Esophagus (tissue), 2 donors: ENCODE measurements around the gene ARID5B. TPM values are rescaled to one million over a fixed set of nuclear protein-coding genes. Genes with fewer than 3 reads are reported as not detected.
"Not testable (repeated sequence)": the region's sequence is repeated elsewhere in the genome, so short reads cannot be mapped to it uniquely, and the experiment has no call there.

Experiments used
- H3K27ac ChIP-seq, 2 donors: one replicate each; pipeline ENCODE4 v1.5.1; 2013; ENCODE audit warnings: low read depth in 2 of 2, mild to moderate bottlenecking in 2 of 2, inconsistent platforms in 1 of 2, low read length in 1 of 2, moderate library complexity in 1 of 2
- H3K27me3 ChIP-seq, 2 donors: one replicate each; pipeline ENCODE4 v1.6.1; 2013; ENCODE audit warnings: low read length in 2 of 2, control low read depth in 1 of 2, mild to moderate bottlenecking in 1 of 2; ENCODE audit not compliant: insufficient read depth in 2 of 2, control insufficient read depth in 1 of 2
- H3K36me3 ChIP-seq, 2 donors: one replicate each; pipeline ENCODE4 v1.6.1; 2013; ENCODE audit warnings: low read length in 1 of 2; ENCODE audit not compliant: control insufficient read depth in 2 of 2, insufficient read depth in 2 of 2
- H3K4me1 ChIP-seq, 2 donors: one replicate each; pipeline ENCODE4 v1.6.1; 2013; ENCODE audit warnings: low read length in 1 of 2; ENCODE audit not compliant: control insufficient read depth in 2 of 2, insufficient read depth in 2 of 2
- H3K4me3 ChIP-seq, 2 donors: one replicate each; pipeline ENCODE4 v1.5.1; 2013; ENCODE audit warnings: low read length in 2 of 2, mild to moderate bottlenecking in 2 of 2, low read depth in 1 of 2, moderate library complexity in 1 of 2
- H3K9me3 ChIP-seq, 2 donors: one replicate each; pipeline ENCODE4 v1.6.1; 2013; ENCODE audit warnings: mild to moderate bottlenecking in 2 of 2, low read depth in 1 of 2, low read length in 1 of 2, moderate library complexity in 1 of 2; ENCODE audit not compliant: control insufficient read depth in 2 of 2, insufficient read depth in 1 of 2
- WGBS, 2 donors: extraction: QIAGEN DNeasy Blood & Tissue Kit; methylation state at CpG; one replicate each; pipeline ENCODE4 v1.1.7; 2013; 5-methylcytosine and 5-hydroxymethylcytosine counted together
- polyA plus RNA-seq, 2 donors: library from polyadenylated mRNA; stranded (reverse); fragments of 200-250 nt; gene quantifications; one replicate each; pipeline ENCODE4 v1.2.3, GENCODE V29; 2013
- donor health status: healthy with polysubstance abuse.
- donor health status: Bipolar disorder and iron deficiency.

ARID5B gene
- polyA plus RNA-seq, 2 donors = 6.7 to 7.7 TPM

GRCh38 chr10:61967298-61967697 lies 65.8 kb downstream of the ARID5B start:
- no peaks in the 10 kb centered on the region for H3K4me1 ChIP-seq
- H3K9me3 ChIP-seq = no peaks in the 10 kb centered on the region
- WGBS, 2 donors = 71 to 96% methylated on average over 4 of the region's 4 CpGs
- H3K27me3 ChIP-seq = no peaks in the 10 kb centered on the region
- no peak overlapping the region for H3K4me3 ChIP-seq
- H3K36me3 ChIP-seq = peaks cover 0 to 2% of the 10 kb centered on the region in 2 donors
- no peak overlapping the region for H3K27ac ChIP-seq

GRCh38 chr10:61970182-61971002 lies 68.9 kb downstream of the ARID5B start:
- WGBS, 2 donors = 75 to 78% methylated on average over 6 of the region's 6 CpGs
- H3K4me1 ChIP-seq = no peaks in the 10 kb centered on the region
- no peaks in the 10 kb centered on the region for H3K9me3 ChIP-seq

GRCh38 chr10:61971003-61971325 lies 69.5 kb downstream of the ARID5B start:
- H3K36me3 ChIP-seq = peaks cover 0 to 2% of the 10 kb centered on the region in 2 donors
- H3K4me3 ChIP-seq = no peak overlapping the region
- H3K27me3 ChIP-seq = no peaks in the 10 kb centered on the region
- H3K9me3 ChIP-seq = no peaks in the 10 kb centered on the region
- no peak overlapping the region for H3K27ac ChIP-seq
- no peaks in the 10 kb centered on the region for H3K4me1 ChIP-seq

More at GRCh38 chr10:61970182-61971002, 68.9 kb downstream of the ARID5B start:
- Histone ChIP-seq H3K36me3 (peaks cover 0 to 2% of the 10 kb centered on the region in 2 donors), H3K4me3 (no peak overlapping the region), H3K27me3 (no peaks in the 10 kb centered on the region), H3K27ac (no peak overlapping the region)

- no peak overlapping the region for H3K4me3 ChIP-seq
- H3K9me3 ChIP-seq = no peaks in the 10 kb centered on the region
- H3K4me1 ChIP-seq = no peaks in the 10 kb centered on the region
- H3K27me3 ChIP-seq = no peaks in the 10 kb centered on the region
- H3K36me3 ChIP-seq = no peaks in the 10 kb centered on the region
- WGBS, 2 donors = 75 to 80% methylated on average over 2 of the region's 2 CpGs
- H3K27ac ChIP-seq = peak overlapping the region in 1 of 2 donors; percentile 1
Observed at GRCh38 chr10:61973169-61973568, 71.7 kb downstream of the ARID5B start.

- no peaks in the 10 kb centered on the region for H3K9me3 ChIP-seq
- H3K27me3 ChIP-seq = no peaks in the 10 kb centered on the region
- no peaks in the 10 kb centered on the region for H3K36me3 ChIP-seq
- H3K4me1 ChIP-seq = no peaks in the 10 kb centered on the region
- H3K4me3 ChIP-seq = no peak overlapping the region
- 67 to 73% methylated on average over 5 of the region's 5 CpGs for WGBS, 2 donors
- H3K27ac ChIP-seq = no peak overlapping the region
Observed at GRCh38 chr10:61973906-61974305, 72.4 kb downstream of the ARID5B start.

- Histone ChIP-seq H3K9me3 (no peaks in the 10 kb centered on the region), H3K27me3 (no peaks in the 10 kb centered on the region), H3K4me3 (no peak overlapping the region), H3K4me1 (no peaks in the 10 kb centered on the region), H3K36me3 (no peaks in the 10 kb centered on the region), H3K27ac (no peak overlapping the region)
- WGBS, 2 donors = 39 to 40% methylated on average over 8 of the region's 8 CpGs
Observed at GRCh38 chr10:61974601-61975390, 73.3 kb downstream of the ARID5B start.

- H3K27me3 ChIP-seq = no peaks in the 10 kb centered on the region
- H3K36me3 ChIP-seq = no peaks in the 10 kb centered on the region
- H3K27ac ChIP-seq = no peak overlapping the region
- no peaks in the 10 kb centered on the region for H3K9me3 ChIP-seq
- no peaks in the 10 kb centered on the region for H3K4me1 ChIP-seq
- WGBS, 2 donors = 56 to 67% methylated on average over 2 of the region's 2 CpGs
- no peak overlapping the region for H3K4me3 ChIP-seq
Observed at GRCh38 chr10:61975391-61975932, 74.0 kb downstream of the ARID5B start.

- H3K27me3 ChIP-seq, H3K27ac ChIP-seq, H3K4me1 ChIP-seq, H3K9me3 ChIP-seq, H3K36me3 ChIP-seq, H3K4me3 ChIP-seq: not testable (repeated sequence)
- 88 to 90% methylated on average over 3 of the region's 3 CpGs for WGBS, 2 donors
Observed at GRCh38 chr10:61976951-61977721, 75.6 kb downstream of the ARID5B start.

GRCh38 chr10:61978965-61979364 lies 77.5 kb downstream of the ARID5B start:
- Histone ChIP-seq H3K4me1 (peaks cover 0 to 6% of the 10 kb centered on the region in 2 donors), H3K9me3 (no peaks in the 10 kb centered on the region), H3K36me3 (peaks cover 0 to 2% of the 10 kb centered on the region in 2 donors), H3K4me3 (no peak overlapping the region), H3K27me3 (no peaks in the 10 kb centered on the region), H3K27ac (no peak overlapping the region)
- 78 to 79% methylated on average over 5 of the region's 5 CpGs for WGBS, 2 donors
